ENCODE measurements around the gene GKN1.

GRCh38 chr2:69010437-69011194 is 36.2 kb downstream of the GKN1 start:
- TF ChIP-seq POLR2A (IDR thresholded peaks at IDR 0.05; ENCODE audit: control extremely low read depth in 1 of 2, low read depth in 2 of 2, low read length in 2 of 2): no peak
- TF ChIP-seq CTCF (IDR thresholded peaks at IDR 0.05; ENCODE audit: control extremely low read depth in 1 of 3, insufficient read depth in 1 of 3, low read depth in 1 of 3, low read length in 3 of 3): no peak
- no peak for TF ChIP-seq GTF2F1 (IDR thresholded peaks at IDR 0.05; ENCODE audit: borderline replicate concordance, low read depth, low read length)
- no peak for TF ChIP-seq PHF8 (conservative IDR thresholded peaks at IDR 0.05; ENCODE audit: low read depth, low read length)
- no peak for TF ChIP-seq EZH2 (IDR thresholded peaks at IDR 0.05; ENCODE audit: low read depth, low read length, severe bottlenecking)
- no peak for TF ChIP-seq TEAD4 (IDR thresholded peaks at IDR 0.05; ENCODE audit: low read depth, low read length)
- no peak for TF ChIP-seq ASH2L (IDR thresholded peaks at IDR 0.05; ENCODE audit: low read length)
- no peak for TF ChIP-seq SUZ12 (IDR thresholded peaks at IDR 0.05; ENCODE audit: low read length)
- TF ChIP-seq CHD2 (IDR thresholded peaks at IDR 0.05; ENCODE audit: low read length): no peak
- TF ChIP-seq RAD21 (IDR thresholded peaks at IDR 0.05 in 1 of 2, conservative IDR thresholded peaks at IDR 0.05 in 1 of 2; ENCODE audit: low read depth in 2 of 2, low read length in 2 of 2): no peak
- TF ChIP-seq MAX (IDR thresholded peaks at IDR 0.05): no peak
- TF ChIP-seq E2F6 (IDR thresholded peaks at IDR 0.05): no peak
- TF ChIP-seq SP1 (IDR thresholded peaks at IDR 0.05; ENCODE audit: low read depth, low read length): no peak
- TF ChIP-seq KDM4A (IDR thresholded peaks at IDR 0.05; ENCODE audit: low read depth, low read length, severe bottlenecking): no peak
